ENCODE measurements around the gene OSBPL8.

GRCh38 chr12:76515271-76515670, 44.3 kb downstream of the OSBPL8 start:
- TF ChIP-seq CTCF (IDR thresholded peaks at IDR 0.05) (no peak), POLR2A (IDR thresholded peaks at IDR 0.05) (no peak), POLR2AphosphoS5 (IDR thresholded peaks at IDR 0.05) (no peak)

Measured in breast epithelium (tissue), 3 donors.